T-cell (primary cell): ENCODE results near the gene RUBCNL. TPM values are rescaled to one million over a fixed set of nuclear protein-coding genes. Genes with fewer than 3 reads are reported as not detected.

Experiments
- ATAC-seq, 4 experiments: fragments of 200-7000 bp in 3 of 4; fragments of 150-1000 bp in 1 of 4; cut with Tn5 transposase; replicated peaks in 1 of 4; 1 replicate in 3 of 4; 2 replicates in 1 of 4; pipeline ENCODE4 v1.10.0; 2021; ENCODE audit warnings: moderate library complexity in 3 of 4, mild to moderate bottlenecking in 2 of 4, moderate number of reproducible peaks in 1 of 4
- CTCF ChIA-PET, 2 donors: fragments of 300-600 bp; sonication (Branson Sonifier 250); formaldehyde crosslinking; loops; one replicate each; lab custom pipeline; 2022; ENCODE audit warnings: antibody characterized with exemption in 2 of 2; lab: Charles Lee
- POLR2A ChIA-PET, 2 donors: fragments of 300-600 bp; sonication (Branson Sonifier 250); formaldehyde crosslinking; loops; one replicate each; lab custom pipeline; 2022; ENCODE audit warnings: antibody characterized with exemption in 2 of 2; lab: Charles Lee
- DNase-seq, 35 experiments: peaks; one replicate each; pipeline versions ENCODE4 v3.0.0 to v3.0.0-alpha.2; 2013 to 2023
- H3K27ac ChIP-seq: one replicate; pipeline ENCODE4 v1.5.1; 2013; ENCODE audit warnings: low read length
- H3K27me3 ChIP-seq, 2 experiments: replicated peaks in 1 of 2; 1 replicate in 1 of 2; 2 replicates in 1 of 2; pipeline versions ENCODE4 v1.6.1 to v1.7.0; 2013; ENCODE audit warnings: low read length in 1 of 2, mixed read lengths in 1 of 2; ENCODE audit not compliant: control insufficient read depth in 2 of 2, insufficient read depth in 2 of 2; ENCODE audit errors: extremely low read depth in 1 of 2
- H3K36me3 ChIP-seq, 2 donors: 1 replicate in 1 of 2; 2 replicates in 1 of 2; pipeline versions ENCODE4 v1.6.1 to v1.7.0; 2013; ENCODE audit warnings: low read length in 1 of 2; ENCODE audit not compliant: control insufficient read depth in 2 of 2, insufficient read depth in 1 of 2; ENCODE audit errors: extremely low read depth in 1 of 2
- H3K4me1 ChIP-seq, 2 experiments: 1 replicate in 1 of 2; 2 replicates in 1 of 2; pipeline versions ENCODE4 v1.6.1 to v1.7.0; 2013; ENCODE audit warnings: low read length in 2 of 2, mixed read lengths in 1 of 2; ENCODE audit not compliant: insufficient read depth in 2 of 2, control insufficient read depth in 1 of 2; ENCODE audit errors: extremely low read depth in 1 of 2
- H3K4me3 ChIP-seq, 2 donors: 1 replicate in 1 of 2; 2 replicates in 1 of 2; pipeline versions ENCODE4 v1.5.1 to v1.7.0; 2013; ENCODE audit warnings: mild to moderate bottlenecking in 2 of 2, low read length in 1 of 2, moderate library complexity in 1 of 2; ENCODE audit not compliant: control insufficient read depth in 1 of 2; ENCODE audit errors: extremely low read depth in 1 of 2
- H3K9me3 ChIP-seq: 2 replicates; pipeline ENCODE4 v1.7.0; 2013
- H3K27ac Mint-ChIP-seq, 2 donors: one replicate each; pipeline ENCODE4 v1.8.0; 2020 to 2021; ENCODE audit warnings: mild to moderate bottlenecking in 2 of 2, mixed read lengths in 2 of 2
- H3K27me3 Mint-ChIP-seq, 2 donors: one replicate each; pipeline ENCODE4 v1.8.0; 2021 to 2022; ENCODE audit warnings: mixed read lengths in 2 of 2
- H3K36me3 Mint-ChIP-seq: one replicate; pipeline ENCODE4 v1.8.0; 2021; ENCODE audit warnings: mixed read lengths
- H3K4me1 Mint-ChIP-seq, 3 donors: one replicate each; pipeline ENCODE4 v1.8.0; 2020 to 2022; ENCODE audit warnings: mixed read lengths in 3 of 3, mild to moderate bottlenecking in 1 of 3
- H3K4me3 Mint-ChIP-seq, 3 donors: one replicate each; pipeline ENCODE4 v1.8.0; 2020 to 2022; ENCODE audit warnings: mild to moderate bottlenecking in 3 of 3, mixed read lengths in 3 of 3, moderate library complexity in 3 of 3
- H3K9me3 Mint-ChIP-seq, 3 donors: one replicate each; pipeline ENCODE4 v1.8.0; 2020 to 2022; ENCODE audit warnings: mixed read lengths in 3 of 3
- WGBS: methylation state at CpG from one replicate; pipeline ENCODE4 v1.1.5; 2013; ENCODE audit warnings: missing lambda C conversion rate; ENCODE audit not compliant: insufficient coverage; 5-methylcytosine and 5-hydroxymethylcytosine counted together
- total RNA-seq, 35 experiments: library from RNA in 6 of 35; stranded (reverse) in 6 of 35; fragments of 120-200 nt in 1 of 35; gene quantifications; one replicate each; pipeline versions ENCODE4 v1.2.1 to v1.2.4 and lab custom pipeline; 2013 to 2026

The RUBCNL gene
- total RNA-seq, 5 donors from 2014 or later (not counting 1 experiment from before 2014, with no cell fraction given): 1.4 to 11.7 (median 2.2) TPM

- CTCF ChIA-PET: no interaction called here
- Mint-ChIP-seq H3K27me3 (peaks cover 0 to 5% of the 10 kb centered on the region in 2 donors), H3K4me3 (no peak overlapping the region), H3K36me3 (no peaks in the 10 kb centered on the region), H3K4me1 (peaks cover 6 to 13% (median 9%) of the 10 kb centered on the region in 3 donors), H3K9me3 (no peaks in the 10 kb centered on the region), H3K27ac (no peak overlapping the region)
- POLR2A ChIA-PET: no interaction called here
- no peaks in the 10 kb centered on the region for H3K36me3 ChIP-seq
- no peak for ATAC-seq
- H3K9me3 ChIP-seq: no peaks in the 10 kb centered on the region
- peaks cover 3 to 12% of the 10 kb centered on the region in 2 experiments for H3K4me1 ChIP-seq
- H3K4me3 ChIP-seq: no peak overlapping the region
- 33% methylated on average over 1 of the region's 1 CpG for WGBS
- H3K27me3 ChIP-seq: no peaks in the 10 kb centered on the region
- no peak overlapping the region for H3K27ac ChIP-seq
- no peak for DNase-seq
Measured at GRCh38 chr13:46401432-46401831, 14.4 kb upstream of the RUBCNL start.

DNA sequence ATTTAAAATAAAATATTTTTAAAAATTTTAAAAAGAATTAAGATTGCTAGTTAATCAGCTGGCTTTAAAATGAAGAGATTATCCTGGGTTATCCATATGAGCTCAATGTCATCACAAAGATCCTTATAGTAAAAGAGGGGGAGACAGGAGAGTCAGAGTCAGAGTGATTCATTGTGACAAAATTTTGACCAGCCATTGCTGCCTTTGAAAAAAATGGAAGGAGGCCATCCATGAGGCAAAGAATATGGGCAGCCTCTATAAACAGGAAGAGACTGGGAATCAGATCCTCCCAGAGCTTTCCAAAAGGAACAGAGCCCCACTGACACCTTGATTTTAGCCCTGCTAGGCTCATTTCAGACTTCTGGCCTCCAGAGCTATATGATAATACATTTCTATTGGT lies 9.3 kb upstream of the RUBCNL start:
- ATAC-seq: no peak
- H3K27me3 Mint-ChIP-seq: peaks cover 3 to 5% of the 10 kb centered on the region in 2 donors
- ChIA-PET POLR2A (no interaction called here), CTCF (interaction anchor here in 1 of 2 donors (0.7 kb wide), 1 partner anchor 18 kb away, joined by 3 read pairs; no protein-coding TSS in a partner anchor)
- no peak overlapping the region for H3K27ac Mint-ChIP-seq
- no peak overlapping the region for H3K4me3 Mint-ChIP-seq
- Histone ChIP-seq H3K9me3 (no peaks in the 10 kb centered on the region), H3K27ac (no peak overlapping the region), H3K36me3 (no peaks in the 10 kb centered on the region), H3K4me3 (no peak overlapping the region), H3K27me3 (no peaks in the 10 kb centered on the region), H3K4me1 (no peaks in the 10 kb centered on the region)
- H3K4me1 Mint-ChIP-seq: peaks cover 0 to 5% (median 3%) of the 10 kb centered on the region in 3 donors
- no peaks in the 10 kb centered on the region for H3K9me3 Mint-ChIP-seq
- no peaks in the 10 kb centered on the region for H3K36me3 Mint-ChIP-seq
- no peak for DNase-seq

- Mint-ChIP-seq H3K27me3 (peaks cover 0 to 7% of the 10 kb centered on the region in 2 donors), H3K4me3 (no peak overlapping the region), H3K4me1 (peaks cover 18 to 24% (median 19%) of the 10 kb centered on the region in 3 donors), H3K27ac (no peak overlapping the region), H3K36me3 (no peaks in the 10 kb centered on the region), H3K9me3 (no peaks in the 10 kb centered on the region)
- ATAC-seq (no peak), DNase-seq (no peak)
- no peaks in the 10 kb centered on the region for H3K36me3 ChIP-seq
- no peak overlapping the region for H3K4me3 ChIP-seq
- no peaks in the 10 kb centered on the region for H3K9me3 ChIP-seq
- WGBS: 0% methylated on average over 1 of the region's 2 CpGs
- ChIA-PET POLR2A (no interaction called here), CTCF (no interaction called here)
- H3K27me3 ChIP-seq: no peaks in the 10 kb centered on the region
- peaks cover 10% of the 10 kb centered on the region in 2 experiments for H3K4me1 ChIP-seq
- no peak overlapping the region for H3K27ac ChIP-seq
Measured at GRCh38 chr13:46392967-46393366, 5.9 kb upstream of the RUBCNL start.

DNA sequence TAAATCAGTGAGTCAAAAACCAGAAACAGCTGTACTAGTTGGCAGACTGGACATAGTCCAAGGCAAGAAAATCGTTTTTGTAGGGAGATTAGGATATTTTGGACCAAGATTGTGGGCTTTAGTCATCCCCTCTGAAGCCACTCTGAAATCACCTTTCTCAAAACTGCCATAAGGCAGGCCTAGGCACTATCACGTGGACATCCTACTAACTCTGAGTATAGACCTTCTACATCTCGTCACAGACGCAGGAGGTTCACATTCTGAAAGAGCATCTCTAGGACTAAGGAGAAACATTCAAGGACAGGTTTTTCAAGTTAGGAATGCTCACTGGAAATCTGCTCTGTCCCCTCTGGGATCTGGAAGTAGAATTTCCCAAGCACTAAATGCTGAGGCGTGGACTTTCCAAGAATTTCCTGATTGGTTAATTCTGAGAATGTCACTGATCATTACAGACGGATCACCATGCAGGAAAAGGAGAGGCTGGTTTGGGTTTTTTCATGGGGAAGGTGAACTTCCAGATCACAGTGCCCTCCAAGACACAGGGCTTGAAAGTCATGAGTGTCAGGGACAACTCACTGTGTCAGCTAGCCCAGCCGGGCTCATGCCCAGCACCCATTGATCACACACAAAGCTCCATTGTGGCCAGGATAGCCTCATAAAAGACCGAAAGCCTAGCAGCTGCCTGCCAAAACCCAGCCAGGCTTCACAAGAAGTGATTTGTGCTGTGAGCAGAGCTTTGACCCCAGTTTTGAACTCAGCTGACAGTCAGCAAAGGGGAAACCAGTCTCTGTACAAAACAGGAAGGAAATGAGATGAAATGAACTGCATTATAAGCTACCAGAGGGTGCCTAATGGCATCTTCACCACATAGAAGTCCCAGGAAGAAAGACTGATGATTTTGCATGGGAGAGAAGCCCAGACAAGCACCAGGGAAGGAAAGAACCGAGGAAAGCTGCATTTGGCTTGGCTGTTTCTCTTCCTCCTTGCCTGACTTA lies 2.7 kb upstream of the RUBCNL start:
- ChIA-PET CTCF (interaction anchor here in 1 of 2 donors (0.6 kb wide), 1 partner anchor 141 kb away, joined by 9 read pairs; no protein-coding TSS in a partner anchor), POLR2A (no interaction called here)
- no peaks in the 10 kb centered on the region for H3K36me3 ChIP-seq
- peak overlapping the region; percentile 48 to 78 for H3K27ac Mint-ChIP-seq
- H3K27me3 ChIP-seq: peaks cover 0 to 21% of the 10 kb centered on the region in 2 experiments
- peak; percentile 74 to 79 (median 75) for ATAC-seq
- peak overlapping the region in 1 of 2 donors; percentile 11 for H3K4me3 ChIP-seq
- peaks cover 10 to 23% of the 10 kb centered on the region in 2 experiments for H3K4me1 ChIP-seq
- peaks cover 17 to 34% of the 10 kb centered on the region in 2 donors for H3K27me3 Mint-ChIP-seq
- H3K4me3 Mint-ChIP-seq: peak overlapping the region in 1 of 3 donors; percentile 60
- H3K36me3 Mint-ChIP-seq: no peaks in the 10 kb centered on the region
- H3K9me3 Mint-ChIP-seq: no peaks in the 10 kb centered on the region
- no peaks in the 10 kb centered on the region for H3K9me3 ChIP-seq
- peak overlapping the region; percentile 44 for H3K27ac ChIP-seq
- DNase-seq: peak in 5 of 35 experiments; percentile 4 to 21 (median 12)
- WGBS: 78% methylated on average over 5 of the region's 9 CpGs
- peaks cover 25 to 38% (median 34%) of the 10 kb centered on the region in 3 donors for H3K4me1 Mint-ChIP-seq

DNA sequence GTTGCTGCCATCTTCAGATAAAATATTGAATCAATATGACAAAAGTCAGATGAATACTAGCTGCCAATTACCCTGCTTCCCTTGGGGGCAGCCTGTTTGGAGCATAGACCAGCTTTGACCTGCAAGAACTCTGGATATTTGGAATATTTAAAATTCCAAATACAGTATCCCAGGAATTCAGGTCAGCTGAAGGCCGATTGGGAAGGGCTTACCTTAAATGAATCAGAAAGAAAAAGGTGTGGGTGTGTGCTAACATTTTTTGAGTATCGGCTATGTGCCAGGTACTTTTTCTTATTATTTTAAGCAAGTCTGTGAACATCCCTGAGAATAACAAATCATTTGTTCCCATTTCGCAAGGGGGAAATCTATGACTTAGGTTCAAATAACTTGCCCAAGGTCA lies 1.8 kb upstream of the RUBCNL start:
- H3K4me1 ChIP-seq: peaks cover 10 to 23% of the 10 kb centered on the region in 2 experiments
- DNase-seq: no peak
- H3K9me3 ChIP-seq: no peaks in the 10 kb centered on the region
- Mint-ChIP-seq H3K4me1 (peaks cover 25 to 38% (median 34%) of the 10 kb centered on the region in 3 donors), H3K4me3 (peak overlapping the region in 2 of 3 donors; percentile 43 to 82), H3K36me3 (no peaks in the 10 kb centered on the region), H3K9me3 (no peaks in the 10 kb centered on the region), H3K27ac (no peak overlapping the region), H3K27me3 (peaks cover 20 to 35% of the 10 kb centered on the region in 2 donors)
- POLR2A ChIA-PET: no interaction called here
- H3K4me3 ChIP-seq: no peak overlapping the region
- no peaks in the 10 kb centered on the region for H3K36me3 ChIP-seq
- H3K27me3 ChIP-seq: peaks cover 0 to 21% of the 10 kb centered on the region in 2 experiments
- no peak for ATAC-seq
- no CpG with 5 or more reads among the region's 3 CpGs for WGBS
- CTCF ChIA-PET: no interaction called here
- no peak overlapping the region for H3K27ac ChIP-seq

- DNase-seq: no peak
- ChIA-PET CTCF (interaction anchor here in 1 of 2 donors (0.6 kb wide), 1 partner anchor 760 kb away, joined by 4 read pairs; no protein-coding TSS in a partner anchor), POLR2A (interaction anchor here in 1 of 2 donors (0.6 kb wide), 1 partner anchor 17 kb away, joined by 3 read pairs; no protein-coding TSS in a partner anchor)
- H3K9me3 Mint-ChIP-seq: no peaks in the 10 kb centered on the region
- 93% methylated on average over 4 of the region's 6 CpGs for WGBS
- no peaks in the 10 kb centered on the region for H3K36me3 ChIP-seq
- H3K36me3 Mint-ChIP-seq: no peaks in the 10 kb centered on the region
- H3K27ac ChIP-seq: no peak overlapping the region
- no peaks in the 10 kb centered on the region for H3K9me3 ChIP-seq
- peaks cover 10 to 23% of the 10 kb centered on the region in 2 experiments for H3K4me1 ChIP-seq
- H3K27ac Mint-ChIP-seq: no peak overlapping the region
- ATAC-seq: no peak
- no peak overlapping the region for H3K4me3 ChIP-seq
- H3K4me3 Mint-ChIP-seq: peak overlapping the region in 2 of 3 donors; percentile 43 to 82
- peaks cover 0 to 21% of the 10 kb centered on the region in 2 experiments for H3K27me3 ChIP-seq
- H3K27me3 Mint-ChIP-seq: peaks cover 24 to 39% of the 10 kb centered on the region in 2 donors
- peaks cover 25 to 36% (median 33%) of the 10 kb centered on the region in 3 donors for H3K4me1 Mint-ChIP-seq
Measured at GRCh38 chr13:46388308-46388707, 1.3 kb upstream of the RUBCNL start.
